Uterus (tissue), 4 donors: ENCODE measurements around the gene MYPOP. TPM values are rescaled to one million over a fixed set of nuclear protein-coding genes. Genes with fewer than 3 reads are reported as not detected.

ENCODE experiments used
- DNase-seq, 2 donors: peaks; one replicate each; pipeline ENCODE4 v3.0.0-alpha.2; 2019 to 2020
- H3K27ac ChIP-seq, 2 donors: fragments of 200-600 bp; sonication (generic); 1 replicate in 1 of 2; 2 replicates in 1 of 2; pipeline ENCODE4 v1.5.1; 2016 to 2018
- H3K27me3 ChIP-seq, 2 donors: fragments of 200-600 bp; sonication (generic); one replicate each; pipeline ENCODE4 v1.5.1; 2018 to 2019; ENCODE audit warnings: control low read depth in 1 of 2
- H3K36me3 ChIP-seq, 2 donors: fragments of 200-600 bp; sonication (generic); one replicate each; pipeline ENCODE4 v1.5.1; 2019; ENCODE audit warnings: control low read depth in 1 of 2
- H3K4me1 ChIP-seq, 2 donors: fragments of 200-600 bp; sonication (generic); one replicate each; pipeline ENCODE4 v1.5.1; 2018 to 2019; ENCODE audit warnings: control low read depth in 1 of 2
- H3K4me3 ChIP-seq, 2 donors: fragments of 200-600 bp; sonication (generic); 1 replicate in 1 of 2; 2 replicates in 1 of 2; pipeline ENCODE4 v1.5.1; 2018 to 2019; ENCODE audit warnings: mild to moderate bottlenecking in 1 of 2
- H3K9me3 ChIP-seq, 2 donors: fragments of 200-600 bp; sonication (generic); one replicate each; pipeline ENCODE4 v1.5.1; 2019; ENCODE audit warnings: control low read depth in 1 of 2
- POLR2A ChIP-seq, 2 donors: fragments of 450-650 bp; IDR thresholded peaks; one replicate each; pipeline ENCODE4 v1.6.1; 2016; ENCODE audit warnings: antibody characterized with exemption in 2 of 2, mild to moderate bottlenecking in 1 of 2, moderate library complexity in 1 of 2
- intact Hi-C: fragments of 100-400 bp; cut with DNase I; formaldehyde crosslinking; loops from one replicate; pipeline ENCODE4 v1.15.1; 2023; ENCODE audit warnings: low total_unique reads
- total RNA-seq, 4 donors: library from RNA; depleted of rRNA in 3 of 4; stranded (reverse); fragments of >200 nt in 3 of 4; gene quantifications; one replicate each; pipeline versions ENCODE4 v1.1.0 to v1.2.4, GENCODE V29; 2014 to 2023
- TF ChIP-seq, protein P1 (sequence below), 4 experiments: fragments of 200-600 bp in 2 of 4; fragments of 450-650 bp in 2 of 4; sonication (generic) in 2 of 4; IDR thresholded peaks; one replicate each; pipeline ENCODE4 v1.5.1; 2016 to 2019; ENCODE audit warnings: antibody characterized with exemption in 4 of 4, mild to moderate bottlenecking in 2 of 4, moderate library complexity in 1 of 4
- donor health status: DM: yes; HTN: yes; CAD: no.

The MYPOP gene
- total RNA-seq, 4 donors from 2014 or later: 0.62 to 13.2 (median 2.8) TPM

DNA sequence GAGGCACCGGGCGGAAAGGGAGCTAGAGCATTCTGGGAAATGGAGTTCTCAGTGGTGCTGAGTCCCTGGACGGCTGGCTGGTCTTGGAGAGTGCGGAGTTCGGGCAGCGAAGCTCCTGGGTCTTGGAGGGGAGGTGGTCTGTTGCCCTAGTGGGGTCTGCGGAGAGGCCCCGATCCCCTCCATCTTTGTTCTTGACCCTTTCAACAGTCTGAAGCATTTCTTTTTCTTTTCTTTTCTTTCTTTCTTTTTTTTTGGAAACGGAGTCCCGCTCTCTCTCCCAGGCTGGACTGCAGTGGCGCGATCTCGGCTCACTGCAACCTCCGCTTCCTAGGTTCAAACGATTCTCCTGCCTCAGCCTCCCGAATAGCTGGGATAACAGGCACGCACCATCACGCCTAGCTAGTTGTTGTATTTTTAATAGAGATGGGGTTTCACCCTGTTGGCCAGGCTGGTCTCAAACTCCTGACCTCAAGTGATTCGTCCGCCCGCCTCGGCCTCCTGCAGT, 39.0 kb downstream of the MYPOP start:
- Histone ChIP-seq H3K27me3 (peaks cover 7 to 9% of the 10 kb centered on the region in 2 donors), H3K36me3 (no peaks in the 10 kb centered on the region), H3K4me3 (peak overlapping the region; percentile 29 to 99), H3K27ac (no peak overlapping the region), H3K4me1 (peaks cover 0 to 11% of the 10 kb centered on the region in 2 donors), H3K9me3 (no peaks in the 10 kb centered on the region)
- TF ChIP-seq, protein P1, sequence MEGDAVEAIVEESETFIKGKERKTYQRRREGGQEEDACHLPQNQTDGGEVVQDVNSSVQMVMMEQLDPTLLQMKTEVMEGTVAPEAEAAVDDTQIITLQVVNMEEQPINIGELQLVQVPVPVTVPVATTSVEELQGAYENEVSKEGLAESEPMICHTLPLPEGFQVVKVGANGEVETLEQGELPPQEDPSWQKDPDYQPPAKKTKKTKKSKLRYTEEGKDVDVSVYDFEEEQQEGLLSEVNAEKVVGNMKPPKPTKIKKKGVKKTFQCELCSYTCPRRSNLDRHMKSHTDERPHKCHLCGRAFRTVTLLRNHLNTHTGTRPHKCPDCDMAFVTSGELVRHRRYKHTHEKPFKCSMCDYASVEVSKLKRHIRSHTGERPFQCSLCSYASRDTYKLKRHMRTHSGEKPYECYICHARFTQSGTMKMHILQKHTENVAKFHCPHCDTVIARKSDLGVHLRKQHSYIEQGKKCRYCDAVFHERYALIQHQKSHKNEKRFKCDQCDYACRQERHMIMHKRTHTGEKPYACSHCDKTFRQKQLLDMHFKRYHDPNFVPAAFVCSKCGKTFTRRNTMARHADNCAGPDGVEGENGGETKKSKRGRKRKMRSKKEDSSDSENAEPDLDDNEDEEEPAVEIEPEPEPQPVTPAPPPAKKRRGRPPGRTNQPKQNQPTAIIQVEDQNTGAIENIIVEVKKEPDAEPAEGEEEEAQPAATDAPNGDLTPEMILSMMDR (IDR thresholded peaks at IDR 0.05): no peak
- peak in 1 of 2 donors; percentile 1 for TF ChIP-seq POLR2A (IDR thresholded peaks at IDR 0.05)
- DNase-seq: no peak
- intact Hi-C loops: no loop called here

DNA sequence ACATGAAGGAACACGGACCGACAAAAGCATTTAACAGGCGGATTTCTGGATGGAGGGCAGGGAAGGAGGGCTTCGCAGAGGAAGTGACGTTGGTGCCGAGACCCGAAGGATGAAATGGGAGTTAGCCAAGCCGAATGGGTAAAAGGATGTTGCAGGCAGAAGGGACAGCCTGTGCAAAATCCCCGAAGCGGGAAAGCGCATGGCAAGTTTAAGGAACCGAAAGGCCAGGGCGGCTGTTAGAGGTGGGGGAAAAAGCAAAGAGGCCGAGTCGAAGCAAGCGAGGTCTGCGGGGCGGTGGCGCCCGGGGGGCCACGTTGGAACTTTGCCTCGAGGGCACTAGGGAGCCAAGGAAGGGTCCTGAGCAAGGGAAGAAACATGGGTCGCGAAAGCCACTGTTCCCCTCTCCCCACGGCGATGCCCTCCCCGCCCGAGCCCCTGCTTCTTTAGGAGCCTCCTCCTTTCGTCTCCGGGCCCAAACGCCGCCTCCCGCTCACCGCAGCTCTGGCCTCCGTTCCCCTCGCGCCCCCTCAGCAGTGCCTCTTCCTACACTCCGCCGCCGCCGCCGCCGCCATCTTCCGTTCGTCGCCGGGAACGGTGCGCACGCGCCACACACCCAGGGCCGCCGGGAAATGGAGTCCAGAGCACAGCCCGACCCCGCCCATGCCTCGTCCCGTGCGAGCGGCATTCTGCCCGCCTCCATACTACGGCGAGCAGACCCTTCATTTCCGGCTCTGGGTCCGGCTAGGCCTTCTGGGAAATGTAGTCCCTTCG, 39.7 kb downstream of the MYPOP start, which contains the start of gene SYMPK:
Gene SYMPK, minus strand, starts transcription at position 584 of the 771 bp plus-strand sequence. CDS start 8,652 bp downstream, outside the sequence.
- peak; percentile 98 for DNase-seq
- intact Hi-C loops: no loop called here

DNA sequence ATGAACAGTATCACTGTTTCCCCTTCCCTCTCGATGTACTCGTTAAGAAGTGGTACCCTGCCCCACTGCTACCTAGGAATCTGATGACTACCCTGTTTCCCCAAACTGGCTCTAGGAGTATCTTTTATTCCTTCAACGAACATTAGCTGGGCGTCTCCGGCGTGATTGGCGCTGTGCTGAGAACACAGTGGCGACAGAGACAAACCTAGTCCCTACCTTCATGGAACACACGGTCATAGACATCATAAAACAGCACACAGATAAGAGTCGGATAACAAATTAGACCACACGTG, 40.2 kb downstream of the MYPOP start:
- DNase-seq: no peak
- peaks cover 0 to 11% of the 10 kb centered on the region in 2 donors for H3K4me1 ChIP-seq

More for the DNA sequence above, 39.7 kb downstream of the MYPOP start, which contains the start of gene SYMPK:
- Histone ChIP-seq H3K4me3 (peak within 1 kb of the TSS; percentile 68 to 99), H3K27ac (peak within 1 kb of the TSS; percentile 88), H3K4me1 (peaks cover 0 to 11% of the 10 kb centered on the region in 2 donors), H3K27me3 (peaks cover 7 to 9% of the 10 kb centered on the region in 2 donors), H3K9me3 (no peaks in the 10 kb centered on the region), H3K36me3 (no peaks in the 10 kb centered on the region)
- peak; percentile 73 to 76 for TF ChIP-seq POLR2A (IDR thresholded peaks at IDR 0.05)
- TF ChIP-seq, protein P1 (IDR thresholded peaks at IDR 0.05): peak in 2 of 4 experiments; percentile 12 to 53

DNA sequence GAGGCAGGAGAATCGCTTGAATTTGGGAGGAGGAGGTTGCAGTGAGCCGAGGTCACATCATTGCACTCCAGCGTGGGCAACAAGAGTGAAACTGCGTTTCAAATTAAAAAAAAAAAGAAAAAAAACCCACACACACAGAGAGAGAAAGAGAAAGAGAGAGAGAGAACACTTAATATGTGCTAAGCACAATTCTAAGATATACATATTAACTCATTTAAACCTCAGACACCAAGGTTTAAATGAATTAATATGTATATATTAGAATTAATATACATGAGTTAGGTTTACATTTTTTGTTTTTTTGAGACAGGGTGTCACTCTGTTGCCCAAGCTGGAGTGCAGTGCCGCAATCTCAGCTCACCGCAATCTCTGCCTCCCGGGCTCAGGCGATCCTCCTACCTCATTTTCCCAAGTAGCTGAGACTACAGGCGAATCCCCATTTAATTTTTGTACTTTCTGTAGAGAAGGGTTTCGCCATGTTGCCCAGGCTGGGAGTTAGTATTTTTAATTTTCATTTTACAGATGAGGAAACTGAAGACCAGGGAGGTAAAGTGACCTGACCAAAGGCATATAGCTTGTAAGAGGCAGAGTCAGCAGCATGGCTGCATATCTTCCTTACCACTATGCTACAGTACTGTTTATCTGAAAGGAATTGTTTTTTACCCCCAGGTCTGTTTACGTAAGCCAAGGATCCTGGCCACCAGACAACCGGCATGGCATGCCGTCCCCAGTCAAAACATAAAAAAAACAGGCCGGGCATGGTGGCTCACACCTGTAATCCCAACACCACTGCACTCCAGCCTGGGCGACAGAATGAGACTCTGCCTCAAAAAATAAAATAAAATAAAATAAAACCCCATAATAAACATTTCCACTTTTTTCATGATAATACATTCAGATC, 41.8 kb downstream of the MYPOP start:
- no peak overlapping the region for H3K4me3 ChIP-seq

More for the DNA sequence above, 40.2 kb downstream of the MYPOP start:
- Histone ChIP-seq H3K36me3 (no peaks in the 10 kb centered on the region), H3K4me3 (peak overlapping the region; percentile 68 to 99), H3K9me3 (no peaks in the 10 kb centered on the region), H3K27me3 (peaks cover 7 to 9% of the 10 kb centered on the region in 2 donors), H3K27ac (peak overlapping the region; percentile 88)
- TF ChIP-seq POLR2A (IDR thresholded peaks at IDR 0.05): no peak
- TF ChIP-seq, protein P1 (IDR thresholded peaks at IDR 0.05): no peak
- intact Hi-C loops: no loop called here

More for the DNA sequence above, 41.8 kb downstream of the MYPOP start:
- intact Hi-C loops: no loop called here
- H3K27ac ChIP-seq: no peak overlapping the region
- H3K36me3 ChIP-seq: no peaks in the 10 kb centered on the region
- peaks cover 0 to 11% of the 10 kb centered on the region in 2 donors for H3K4me1 ChIP-seq
- peaks cover 7 to 9% of the 10 kb centered on the region in 2 donors for H3K27me3 ChIP-seq
- no peak for DNase-seq
- TF ChIP-seq POLR2A (IDR thresholded peaks at IDR 0.05): no peak
- TF ChIP-seq, protein P1 (IDR thresholded peaks at IDR 0.05): no peak
- no peaks in the 10 kb centered on the region for H3K9me3 ChIP-seq
